Measurements from ENCODE around the gene LAMP5. TPM values are rescaled to one million over a fixed set of nuclear protein-coding genes. Genes with fewer than 3 reads are reported as not detected.

Gene LAMP5
- total RNA-seq, 4 donors from 2014 or later, result 0.45 to 1.1 TPM; not detected in 2

GRCh38 chr20:9576695-9577094 lies 62.3 kb downstream of the LAMP5 start:
- intact Hi-C loops (cut with DNase I), result no loop called here
- WGBS, 2 donors, result 84 to 86% methylated on average over 4 of the region's 4 CpGs
- H3K9me3 ChIP-seq, result no peaks in the 10 kb centered on the region
- TF ChIP-seq, protein P1, sequence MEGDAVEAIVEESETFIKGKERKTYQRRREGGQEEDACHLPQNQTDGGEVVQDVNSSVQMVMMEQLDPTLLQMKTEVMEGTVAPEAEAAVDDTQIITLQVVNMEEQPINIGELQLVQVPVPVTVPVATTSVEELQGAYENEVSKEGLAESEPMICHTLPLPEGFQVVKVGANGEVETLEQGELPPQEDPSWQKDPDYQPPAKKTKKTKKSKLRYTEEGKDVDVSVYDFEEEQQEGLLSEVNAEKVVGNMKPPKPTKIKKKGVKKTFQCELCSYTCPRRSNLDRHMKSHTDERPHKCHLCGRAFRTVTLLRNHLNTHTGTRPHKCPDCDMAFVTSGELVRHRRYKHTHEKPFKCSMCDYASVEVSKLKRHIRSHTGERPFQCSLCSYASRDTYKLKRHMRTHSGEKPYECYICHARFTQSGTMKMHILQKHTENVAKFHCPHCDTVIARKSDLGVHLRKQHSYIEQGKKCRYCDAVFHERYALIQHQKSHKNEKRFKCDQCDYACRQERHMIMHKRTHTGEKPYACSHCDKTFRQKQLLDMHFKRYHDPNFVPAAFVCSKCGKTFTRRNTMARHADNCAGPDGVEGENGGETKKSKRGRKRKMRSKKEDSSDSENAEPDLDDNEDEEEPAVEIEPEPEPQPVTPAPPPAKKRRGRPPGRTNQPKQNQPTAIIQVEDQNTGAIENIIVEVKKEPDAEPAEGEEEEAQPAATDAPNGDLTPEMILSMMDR (IDR thresholded peaks at IDR 0.05), result no peak
- TF ChIP-seq POLR2A (IDR thresholded peaks at IDR 0.05), result no peak
- DNase-seq, result no peak
- no peak overlapping the region for H3K27ac ChIP-seq
- no peaks in the 10 kb centered on the region for H3K27me3 ChIP-seq
- H3K36me3 ChIP-seq, result no peaks in the 10 kb centered on the region
- H3K4me3 ChIP-seq (replicated peaks in 1 of 3), result no peak overlapping the region
- no peaks in the 10 kb centered on the region for H3K4me1 ChIP-seq

DNA sequence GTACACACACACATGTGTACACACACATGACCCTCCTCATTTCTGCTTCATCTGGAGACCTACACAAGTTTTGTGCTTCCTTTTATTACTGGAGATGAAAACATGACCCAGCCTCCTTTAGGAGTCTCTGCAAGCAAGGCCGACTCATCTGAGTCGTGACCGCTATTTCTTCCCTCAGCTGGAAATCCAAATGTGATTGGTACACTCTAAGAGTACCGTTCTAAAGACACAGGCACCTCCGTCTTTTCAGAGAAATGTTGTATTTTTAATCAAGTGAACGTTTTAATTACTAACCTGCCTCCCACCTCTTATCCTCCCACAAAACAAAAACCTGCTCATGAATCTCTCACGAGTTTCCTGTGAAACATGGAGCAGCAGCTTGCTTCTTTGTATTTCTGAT lies 63.0 kb downstream of the LAMP5 start:
- Histone ChIP-seq H3K27ac (no peak overlapping the region), H3K4me3 (replicated peaks in 1 of 3) (no peak overlapping the region), H3K9me3 (no peaks in the 10 kb centered on the region), H3K36me3 (no peaks in the 10 kb centered on the region), H3K4me1 (no peaks in the 10 kb centered on the region), H3K27me3 (no peaks in the 10 kb centered on the region)
- 80 to 81% methylated on average over 7 of the region's 7 CpGs for WGBS, 2 donors
- intact Hi-C loops (cut with DNase I), result no loop called here
- TF ChIP-seq POLR2A (IDR thresholded peaks at IDR 0.05), result no peak
- TF ChIP-seq, protein P1 (IDR thresholded peaks at IDR 0.05), result no peak
- DNase-seq, result no peak

GRCh38 chr20:9578594-9578993 lies 64.2 kb downstream of the LAMP5 start:
- intact Hi-C loops (cut with DNase I), result no loop called here
- Histone ChIP-seq H3K4me3 (replicated peaks in 1 of 3) (no peak overlapping the region), H3K27ac (no peak overlapping the region), H3K36me3 (no peaks in the 10 kb centered on the region), H3K4me1 (no peaks in the 10 kb centered on the region), H3K27me3 (no peaks in the 10 kb centered on the region), H3K9me3 (no peaks in the 10 kb centered on the region)
- TF ChIP-seq, protein P1 (IDR thresholded peaks at IDR 0.05), result no peak
- no peak for TF ChIP-seq POLR2A (IDR thresholded peaks at IDR 0.05)
- 55 to 69% methylated on average over 2 of the region's 2 CpGs for WGBS, 2 donors
- DNase-seq, result no peak

Measured in thyroid gland (tissue), 4 donors.